ACHN (cell line): ENCODE data around the gene ENPP5.
"Not testable (repeated sequence)": the region's sequence is repeated elsewhere in the genome, so short reads cannot be mapped to it uniquely, and the experiment has no call there.

Experiments
- DNase-seq: peaks from one replicate; pipeline ENCODE4 v3.0.0-alpha.2; 2015
- in situ Hi-C: cut with HindIII; loops from 2 replicates; pipeline ENCODE4 v1.10.0; 2017; ENCODE audit warnings: low sequenced_read_pairs, low pct_ligation_motif_present, low pct_unique_long_range_greater_than_20kb

Gene ENPP5

GRCh38 chr6:46184114-46184513 lies 13.3 kb upstream of the ENPP5 start:
- in situ Hi-C loops: no loop called here
- peak; percentile 65 for DNase-seq

GRCh38 chr6:46175976-46176375 lies 5.2 kb upstream of the ENPP5 start:
- in situ Hi-C loops: no loop called here
- DNase-seq: no peak

DNA sequence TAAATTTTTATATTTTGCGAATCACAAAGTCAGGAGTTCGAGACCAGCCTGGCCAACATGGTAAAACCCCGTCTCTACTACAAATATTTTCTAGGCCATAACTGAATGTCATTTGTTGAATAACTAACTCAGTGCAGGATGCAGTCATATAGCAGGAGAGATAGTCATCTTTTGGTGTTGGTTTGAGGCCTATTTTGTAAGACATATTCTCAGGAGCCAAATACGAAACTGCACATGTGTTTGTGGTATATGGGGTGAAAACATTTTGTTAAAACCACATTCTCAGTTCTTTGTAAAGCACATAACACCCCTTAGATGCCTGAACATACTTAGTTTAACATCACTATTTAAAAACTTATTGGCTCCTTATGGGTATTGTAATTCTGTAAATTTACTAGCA lies 4.7 kb upstream of the ENPP5 start:
- in situ Hi-C loops: no loop called here
- no peak for DNase-seq

DNA sequence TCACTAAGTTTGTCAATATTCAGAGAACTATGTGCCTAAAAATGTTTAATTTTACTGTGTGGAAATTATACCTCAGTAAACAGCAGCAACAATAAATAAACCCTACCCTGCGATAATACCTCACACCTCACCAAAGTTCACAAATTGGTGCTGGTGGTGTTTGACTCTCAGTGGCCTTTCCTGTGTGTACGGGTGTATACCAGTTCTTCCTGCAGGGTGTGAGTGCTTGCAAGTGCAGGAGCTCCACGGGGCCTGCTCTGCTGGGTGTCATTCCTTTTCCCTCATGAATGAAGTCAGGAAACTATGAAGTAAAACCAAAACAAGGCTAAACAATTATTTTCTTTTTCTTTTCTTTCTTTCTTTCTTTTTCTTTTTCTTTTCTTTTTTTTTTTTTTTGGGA lies 4.1 kb upstream of the ENPP5 start:
- in situ Hi-C loops: no loop called here
- DNase-seq: no peak

- no peak for DNase-seq
- in situ Hi-C loops: no loop called here
Observed at GRCh38 chr6:46172176-46172575, 1.4 kb upstream of the ENPP5 start.

- DNase-seq: no peak
- in situ Hi-C loops: no loop called here
Observed at GRCh38 chr6:46160102-46160501, 10.7 kb downstream of the ENPP5 start.

DNA sequence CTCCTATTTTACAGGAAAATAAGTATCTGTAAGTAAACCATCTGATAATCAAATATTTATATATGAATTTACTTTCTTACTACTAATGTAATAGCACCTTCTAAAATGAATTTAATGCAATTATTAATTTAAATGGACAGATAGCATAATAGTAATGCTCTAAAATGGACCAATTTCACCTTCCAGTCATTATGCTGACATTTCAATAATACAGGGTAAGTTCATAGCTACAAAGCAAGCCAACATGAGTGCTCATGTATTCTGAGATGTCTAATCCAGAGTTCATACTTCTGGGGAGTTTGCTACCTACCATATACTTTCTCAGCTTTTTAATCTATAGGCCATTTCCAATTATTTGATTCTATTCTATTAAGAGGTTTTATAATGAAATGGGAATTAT lies 11.6 kb downstream of the ENPP5 start:
- in situ Hi-C loops: no loop called here
- no peak for DNase-seq

GRCh38 chr6:46156701-46157100 lies 14.1 kb downstream of the ENPP5 start:
- DNase-seq: no peak
- in situ Hi-C loops: no loop called here

DNA sequence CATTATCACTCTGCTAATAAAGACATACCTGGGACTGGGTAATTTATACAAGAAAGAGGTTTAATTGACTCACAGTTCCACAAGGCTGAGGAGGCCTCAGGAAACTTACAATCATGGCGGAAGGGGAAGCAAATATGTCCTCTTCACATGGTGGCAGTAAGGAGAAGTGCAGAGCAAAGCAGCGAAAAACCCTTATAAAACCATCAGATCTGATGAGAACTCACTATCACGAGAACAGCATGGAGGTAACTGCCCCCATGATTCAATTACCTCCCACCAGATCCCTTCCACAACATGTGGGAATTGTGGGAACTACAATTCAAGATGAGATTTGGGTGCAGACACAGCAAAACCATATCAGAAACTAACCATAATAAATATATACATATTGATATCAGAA lies 21.7 kb downstream of the ENPP5 start:
- in situ Hi-C loops: not testable (repeated sequence)

DNA sequence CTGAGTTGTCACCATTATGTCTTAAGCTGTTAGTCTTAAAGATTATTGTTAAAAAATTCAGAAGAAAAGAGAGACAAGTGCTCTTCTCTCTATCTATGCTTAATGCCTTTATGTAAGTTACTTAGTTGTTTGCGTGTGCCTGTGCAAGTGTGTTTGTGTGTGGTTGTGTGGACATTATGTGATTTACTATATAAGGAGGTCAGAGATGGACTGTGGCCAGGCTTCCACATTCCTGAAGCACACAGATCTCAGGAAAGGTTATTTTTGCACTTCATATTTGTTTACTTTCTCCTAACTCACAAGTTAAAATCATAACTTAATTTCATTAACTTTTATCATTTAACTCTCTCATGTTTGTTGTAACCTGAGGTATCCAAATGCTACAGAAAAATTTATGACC lies 26.5 kb downstream of the ENPP5 start:
- no peak for DNase-seq
- in situ Hi-C loops: no loop called here

More for the DNA sequence above, 21.7 kb downstream of the ENPP5 start:
- DNase-seq: not testable (repeated sequence)

DNA sequence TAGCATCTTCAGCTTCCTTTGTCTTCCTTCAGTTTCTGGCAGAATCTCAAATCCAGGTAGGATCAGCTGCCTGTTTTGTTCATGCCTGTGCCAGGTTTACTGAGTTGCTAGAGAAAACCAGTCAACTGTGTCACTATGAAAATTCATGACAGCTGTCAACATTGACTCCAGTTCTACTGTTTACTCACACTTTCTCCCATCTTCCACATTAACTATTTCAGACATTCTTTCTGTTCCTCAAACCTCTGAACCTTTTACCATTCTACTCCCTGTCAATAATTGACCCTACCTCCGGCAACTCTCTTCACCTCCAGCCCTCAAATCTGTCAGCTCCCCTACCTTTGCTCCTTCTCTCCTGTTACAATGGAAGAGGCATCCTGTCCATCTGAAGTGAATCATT lies 32.5 kb downstream of the ENPP5 start:
- DNase-seq: no peak
- in situ Hi-C loops: no loop called here

- in situ Hi-C loops: no loop called here
- no peak for DNase-seq
Observed at GRCh38 chr6:46137387-46137786, 33.4 kb downstream of the ENPP5 start.

- in situ Hi-C loops: no loop called here
Observed at GRCh38 chr6:46136831-46137230, 33.9 kb downstream of the ENPP5 start.

DNA sequence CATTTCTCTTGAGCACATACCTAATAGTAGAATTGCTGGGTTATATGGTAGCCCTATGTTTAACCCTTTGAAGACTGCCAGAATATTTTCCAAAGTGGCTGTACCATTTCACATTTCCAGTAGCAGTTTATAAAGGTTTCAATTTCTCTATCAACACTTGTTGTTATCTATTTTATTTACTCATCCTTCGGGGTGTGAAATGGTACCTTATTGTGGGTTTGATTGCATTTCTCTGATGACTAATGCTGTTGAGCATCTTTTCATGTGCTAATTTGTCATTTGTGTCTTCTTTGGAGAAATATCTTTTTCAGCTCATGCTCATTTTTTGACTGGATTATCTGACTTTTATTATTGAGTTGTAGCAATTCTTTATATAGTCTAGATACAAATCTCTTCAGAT lies 35.6 kb downstream of the ENPP5 start:
- DNase-seq: no peak
- in situ Hi-C loops: no loop called here

More at GRCh38 chr6:46136831-46137230, 33.9 kb downstream of the ENPP5 start:
- no peak for DNase-seq

DNA sequence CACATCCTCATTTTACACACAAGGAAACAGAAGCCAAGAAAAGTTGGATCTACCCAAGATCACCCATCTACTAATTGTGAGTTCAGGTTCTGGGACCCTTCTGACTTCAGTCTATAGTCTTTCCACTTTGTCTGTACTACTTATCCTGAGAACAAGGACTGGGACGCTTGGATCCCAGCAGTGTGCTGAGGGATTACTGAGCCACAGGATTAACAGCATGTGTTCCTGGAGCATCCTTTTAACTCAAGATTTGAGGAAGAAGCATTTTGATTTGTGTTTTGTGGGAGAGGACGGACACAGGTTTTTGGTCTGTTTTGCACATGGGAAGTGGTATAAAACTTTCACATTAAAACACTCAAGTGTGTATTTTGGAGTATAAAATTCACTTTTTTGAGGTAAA lies 36.6 kb downstream of the ENPP5 start:
- no peak for DNase-seq
- in situ Hi-C loops: no loop called here

GRCh38 chr6:46131291-46131690 lies 39.5 kb downstream of the ENPP5 start:
- DNase-seq, in situ Hi-C loops: not testable (repeated sequence)

DNA sequence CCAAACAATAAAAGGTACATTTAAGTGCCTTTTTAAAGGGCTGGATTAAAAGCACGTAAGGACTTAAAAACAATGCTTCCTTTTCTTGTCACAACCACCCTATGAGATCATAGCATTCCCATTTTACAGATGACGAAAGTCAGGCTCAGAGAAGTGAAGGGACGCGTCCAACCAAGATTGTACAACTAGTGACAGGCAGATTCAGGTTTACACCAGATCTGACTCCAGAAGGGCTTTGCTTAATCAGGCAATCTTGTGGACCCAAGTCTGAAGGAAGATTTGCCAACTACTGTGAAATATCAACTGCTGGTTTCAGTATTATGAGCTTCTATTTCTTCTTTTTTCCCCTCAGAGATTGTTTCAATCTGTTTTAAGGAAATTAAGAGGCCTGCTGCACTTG lies 40.1 kb downstream of the ENPP5 start:
- in situ Hi-C loops: no loop called here
- no peak for DNase-seq

DNA sequence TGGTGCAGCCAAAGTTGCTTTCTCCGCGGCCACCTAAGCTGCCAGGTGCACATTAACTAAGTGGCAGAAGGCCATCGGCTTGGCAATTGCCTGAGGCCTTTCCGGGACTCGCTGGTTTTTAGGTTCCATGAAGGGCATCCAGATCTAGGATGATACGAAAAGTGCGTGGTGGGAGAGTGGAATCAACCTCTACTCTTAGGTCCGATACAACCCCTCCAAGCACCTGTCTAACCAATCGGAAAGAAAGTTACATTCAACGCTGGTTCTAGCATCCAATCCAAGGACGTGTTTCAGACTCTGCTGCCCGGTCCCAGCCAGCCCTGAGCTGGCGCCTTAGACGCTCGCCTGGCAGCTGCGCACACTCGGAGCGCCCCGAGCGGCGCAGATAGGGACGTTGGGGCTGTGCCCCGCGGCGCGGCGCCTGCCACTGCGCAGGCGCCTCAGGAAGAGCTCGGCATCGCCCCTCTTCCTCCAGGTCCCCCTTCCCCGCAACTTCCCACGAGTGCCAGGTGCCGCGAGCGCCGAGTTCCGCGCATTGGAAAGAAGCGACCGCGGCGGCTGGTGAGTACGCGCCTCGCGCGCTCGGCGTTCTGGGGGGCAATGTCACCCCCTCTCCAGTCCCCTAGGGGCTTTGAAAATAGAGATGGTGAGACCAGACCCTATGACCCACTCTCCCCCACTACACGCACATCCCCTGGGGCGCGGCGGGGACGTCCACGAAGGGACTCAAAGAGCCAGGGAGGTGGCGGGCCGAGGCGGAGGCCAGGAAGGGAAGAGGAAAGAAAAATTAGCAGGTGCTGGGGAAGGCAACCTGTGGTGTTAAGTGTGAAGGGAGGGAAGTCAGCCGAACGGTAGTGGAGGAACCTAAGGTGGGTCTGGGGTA lies 40.9 kb downstream of the ENPP5 start, which contains the start of gene ENPP4:
ENPP4 (plus strand) TSS at position 361 of the 883 bp plus-strand sequence. CDS start 9,595 bp downstream, outside the sequence.
- peak; percentile 91 for DNase-seq
- in situ Hi-C loops: no loop called here

- no peak for DNase-seq
- in situ Hi-C loops: no loop called here
Observed at GRCh38 chr6:46129291-46129628, 41.5 kb downstream of the ENPP5 start.

DNA sequence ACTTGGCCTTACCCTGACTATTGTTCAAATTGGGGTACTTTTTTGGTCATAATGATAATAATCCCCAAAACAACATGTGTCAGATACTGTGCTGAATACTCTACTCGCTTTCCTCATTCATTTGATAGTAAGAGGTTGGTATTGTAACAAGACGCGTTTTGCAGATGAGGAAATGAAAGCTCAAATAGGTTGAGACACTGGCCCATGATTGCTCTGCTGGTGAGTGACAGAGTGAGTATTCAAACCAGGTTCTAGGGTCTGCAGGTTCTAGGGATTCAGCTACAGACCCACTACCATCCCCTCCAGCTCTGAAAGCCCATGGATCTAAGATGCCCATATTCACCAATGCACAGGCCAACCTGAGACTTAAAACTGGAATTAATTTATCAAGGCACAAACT lies 42.3 kb downstream of the ENPP5 start:
- in situ Hi-C loops: no loop called here

More for the DNA sequence above, 42.3 kb downstream of the ENPP5 start:
- no peak for DNase-seq
